ENCODE measurements around the gene MIF4GD.

MIF4GD gene

GRCh38 chr17:75237100-75238014 lies 33.7 kb downstream of the MIF4GD start:
- H3K4me3 Mint-ChIP-seq: no peak overlapping the region
- no peaks in the 10 kb centered on the region for H3K9me3 Mint-ChIP-seq
- H3K4me1 Mint-ChIP-seq: peaks cover 15% of the 10 kb centered on the region
- TF ChIP-seq CTCF (IDR thresholded peaks at IDR 0.05): no peak
- peak overlapping the region; percentile 45 for H3K27ac Mint-ChIP-seq
- DNase-seq: no peak
- no peaks in the 10 kb centered on the region for H3K27me3 Mint-ChIP-seq (ENCODE audit: low read depth, poor library complexity)
- H3K36me3 Mint-ChIP-seq (ENCODE audit: low read depth): peaks cover 49% of the 10 kb centered on the region

- Mint-ChIP-seq H3K4me3 (no peak overlapping the region), H3K27me3 (ENCODE audit: low read depth, poor library complexity) (no peaks in the 10 kb centered on the region), H3K36me3 (ENCODE audit: low read depth) (peaks cover 65% of the 10 kb centered on the region), H3K9me3 (no peaks in the 10 kb centered on the region), H3K27ac (peak overlapping the region; percentile 37), H3K4me1 (no peaks in the 10 kb centered on the region)
- TF ChIP-seq CTCF (IDR thresholded peaks at IDR 0.05): no peak
- no peak for DNase-seq
These were observed 38.2 kb downstream of the MIF4GD start for GRCh38 chr17:75232786-75233185.

GRCh38 chr17:75231741-75232464 lies 39.1 kb downstream of the MIF4GD start:
- no peak overlapping the region for H3K27ac Mint-ChIP-seq
- H3K4me3 Mint-ChIP-seq: no peak overlapping the region
- H3K9me3 Mint-ChIP-seq: no peaks in the 10 kb centered on the region
- H3K4me1 Mint-ChIP-seq: no peaks in the 10 kb centered on the region
- no peaks in the 10 kb centered on the region for H3K27me3 Mint-ChIP-seq (ENCODE audit: low read depth, poor library complexity)
- DNase-seq: no peak
- no peak for TF ChIP-seq CTCF (IDR thresholded peaks at IDR 0.05)
- H3K36me3 Mint-ChIP-seq (ENCODE audit: low read depth): peaks cover 60% of the 10 kb centered on the region

GRCh38 chr17:75231071-75231470 lies 40.0 kb downstream of the MIF4GD start:
- no peak overlapping the region for H3K27ac Mint-ChIP-seq
- no peaks in the 10 kb centered on the region for H3K9me3 Mint-ChIP-seq
- no peak overlapping the region for H3K4me3 Mint-ChIP-seq
- DNase-seq: no peak
- no peaks in the 10 kb centered on the region for H3K4me1 Mint-ChIP-seq
- no peaks in the 10 kb centered on the region for H3K27me3 Mint-ChIP-seq (ENCODE audit: low read depth, poor library complexity)
- peaks cover 64% of the 10 kb centered on the region for H3K36me3 Mint-ChIP-seq (ENCODE audit: low read depth)
- no peak for TF ChIP-seq CTCF (IDR thresholded peaks at IDR 0.05)

- H3K4me1 Mint-ChIP-seq: no peaks in the 10 kb centered on the region
- H3K27ac Mint-ChIP-seq: no peak overlapping the region
- no peaks in the 10 kb centered on the region for H3K27me3 Mint-ChIP-seq (ENCODE audit: low read depth, poor library complexity)
- peaks cover 68% of the 10 kb centered on the region for H3K36me3 Mint-ChIP-seq (ENCODE audit: low read depth)
- no peak overlapping the region for H3K4me3 Mint-ChIP-seq
- no peaks in the 10 kb centered on the region for H3K9me3 Mint-ChIP-seq
- no peak for DNase-seq
- TF ChIP-seq CTCF (IDR thresholded peaks at IDR 0.05): no peak
These were observed 42.2 kb downstream of the MIF4GD start for GRCh38 chr17:75228847-75229246.
